K562 (cell line): ENCODE data around the gene GLMN. TPM values are rescaled to one million over a fixed set of nuclear protein-coding genes. Genes with fewer than 3 reads are reported as not detected.

ENCODE experiments used
- ATAC-seq: fragments of 200-7000 bp; cut with Tn5 transposase; 3 replicates; pipeline ENCODE4 v1.9.1; 2020; ENCODE audit warnings: moderate library complexity
- BruUV-seq: library from RNA; stranded (reverse); fragments of 400-500 nt; replicated peaks from 2 replicates; lab custom pipeline; 2021; lab: Mats Ljungman, UMichigan
- CTCF ChIA-PET: fragments of 300-600 bp; formaldehyde crosslinking; extraction: SDS; loops from one replicate; lab custom pipeline; 2021; ENCODE audit warnings: low intra/inter-chr PET ratio; lab: Yijun Ruan, JAX
- POLR2A ChIA-PET: fragments of 300-600, 350-650 bp; sonication (Branson Sonifier 250); formaldehyde crosslinking; extraction: SDS; loops from one replicate; lab custom pipeline; 2021; ENCODE audit warnings: antibody characterized with exemption, inconsistent platforms; lab: Yijun Ruan, JAX
- DNase-seq, 4 experiments: peaks; one replicate each; pipeline versions ENCODE4 v3.0.0 to v3.0.0-alpha.2; 2011 to 2018; ENCODE audit warnings: low spot score in 3 of 4, mixed read lengths in 3 of 4; ENCODE audit errors: extremely low read depth in 1 of 4
- FAIRE-seq: peaks from 2 replicates; lab custom pipeline; 2011; peaks lifted over from hg19 to GRCh38; lab: Jason Lieb, UNC
- H2AFZ ChIP-seq: 2 replicates; pipeline ENCODE4 v1.6.0; 2011; ENCODE audit warnings: low read depth, low read length, control low read depth, inconsistent platforms
- H3K27ac ChIP-seq: fragments of 200-600 bp; 3 replicates; pipeline ENCODE4 v1.8.0; 2011; ENCODE audit warnings: low read depth, mild to moderate bottlenecking, control low read depth, inconsistent platforms, low read length, moderate library complexity, mixed read lengths; ENCODE audit errors: extremely low read depth
- H3K27me3 ChIP-seq, 2 experiments: fragments of 300-600 bp in 1 of 2; 2 replicates in 1 of 2; 3 replicates in 1 of 2; pipeline versions ENCODE4 v1.6.0 to v1.8.0; 2011; ENCODE audit warnings: inconsistent platforms in 2 of 2, low read length in 2 of 2, mild to moderate bottlenecking in 1 of 2, mixed read lengths in 1 of 2, moderate library complexity in 1 of 2; ENCODE audit not compliant: control insufficient read depth in 2 of 2, insufficient read depth in 2 of 2
- H3K36me3 ChIP-seq: fragments of 300-600 bp; 3 replicates; pipeline ENCODE4 v1.8.0; 2011; ENCODE audit warnings: mild to moderate bottlenecking, low read length, inconsistent platforms; ENCODE audit not compliant: control insufficient read depth, insufficient read depth
- H3K4me1 ChIP-seq, 2 experiments: fragments of 200-600 bp in 1 of 2; replicated peaks in 1 of 2; 2 replicates in 1 of 2; 3 replicates in 1 of 2; pipeline versions ENCODE4 v1.5.1 to v1.8.0; 2011; ENCODE audit warnings: inconsistent platforms in 2 of 2, low read length in 2 of 2, mild to moderate bottlenecking in 1 of 2, mixed read lengths in 1 of 2, moderate library complexity in 1 of 2; ENCODE audit not compliant: control insufficient read depth in 2 of 2, insufficient read depth in 2 of 2
- H3K4me2 ChIP-seq: 2 replicates; pipeline ENCODE4 v1.6.1; 2011; ENCODE audit warnings: low read length, control low read depth, inconsistent platforms, mixed read lengths; ENCODE audit not compliant: insufficient read depth
- H3K4me3 ChIP-seq: fragments of 200-600 bp; sonication (generic), shearing (Covaris generic); 2 replicates; pipeline ENCODE4 v1.5.1; 2016; ENCODE audit warnings: control low read depth, inconsistent platforms
- H3K79me2 ChIP-seq: fragments of 200-600 bp; 3 replicates; pipeline ENCODE4 v1.8.0; 2011; ENCODE audit warnings: low read length, inconsistent platforms; ENCODE audit not compliant: control insufficient read depth, insufficient read depth
- H3K9ac ChIP-seq, 2 experiments: 2 replicates each; pipeline versions ENCODE4 v1.6.0 to v1.6.1; 2011; ENCODE audit warnings: low read depth in 2 of 2, low read length in 2 of 2, control low read depth in 1 of 2, inconsistent platforms in 1 of 2, mild to moderate bottlenecking in 1 of 2, mixed read lengths in 1 of 2; ENCODE audit not compliant: insufficient read depth in 1 of 2
- H3K9me1 ChIP-seq: one replicate; pipeline ENCODE4 v1.6.0; 2011; ENCODE audit warnings: inconsistent platforms, mild to moderate bottlenecking, low read length, moderate library complexity; ENCODE audit not compliant: control insufficient read depth, insufficient read depth
- H3K9me3 ChIP-seq: replicated peaks from 2 replicates; pipeline ENCODE4 v1.5.1; 2011; ENCODE audit warnings: low read depth, low read length, inconsistent platforms; ENCODE audit not compliant: control insufficient read depth, insufficient read depth
- H4K20me1 ChIP-seq: replicated peaks from 2 replicates; pipeline ENCODE4 v1.6.1; 2011; ENCODE audit warnings: low read length, inconsistent platforms, mixed read lengths; ENCODE audit not compliant: control insufficient read depth, insufficient read depth
- ERF ChIP-seq: fragments of 450-650 bp; formaldehyde crosslinking; IDR thresholded peaks from 2 replicates; pipeline ENCODE4 v1.4.0; 2020; ENCODE audit warnings: mild to moderate bottlenecking, mixed read lengths
- ETS2 ChIP-seq: IDR thresholded peaks from 2 replicates; pipeline ENCODE4 v1.6.1; 2016; ENCODE audit warnings: borderline replicate concordance, missing genetic modification characterization, mild to moderate bottlenecking, moderate library complexity, missing compliant biosample characterization; ENCODE audit not compliant: poor library complexity, severe bottlenecking
- GATA2 ChIP-seq: sonication (generic); formaldehyde crosslinking; IDR thresholded peaks from 2 replicates; pipeline ENCODE4 v1.4.0; 2020; ENCODE audit warnings: mild to moderate bottlenecking, missing genetic modification reagents
- XRCC3 ChIP-seq: fragments of 450-650 bp; IDR thresholded peaks from 2 replicates; pipeline ENCODE4 v1.6.1; 2017; ENCODE audit warnings: mild to moderate bottlenecking, moderate library complexity
- WGBS: fragments of 100-300 bp; shearing (Covaris generic); methylation state at CpG from one replicate; pipeline ENCODE4 v1.1.6; 2016; ENCODE audit warnings: low coverage, mixed read lengths; ENCODE audit not compliant: insufficient coverage; ENCODE audit errors: missing lambda C conversion rate; 5-methylcytosine and 5-hydroxymethylcytosine counted together
- in situ Hi-C: fragments of 300-500 bp; cut with MboI; formaldehyde crosslinking; loops from 4 replicates; pipeline ENCODE4 v1.15.0; 2018; ENCODE audit warnings: inconsistent platforms, mixed read lengths
- intact Hi-C: fragments of 100-400 bp; cut with micrococcal nuclease; formaldehyde crosslinking; loops from 2 replicates; pipeline ENCODE4 v1.14.2; 2022
- polyA plus RNA-seq, 8 experiments: library from polyadenylated mRNA; depleted of rRNA in 4 of 8; stranded (reverse) in 5 of 8; unstranded in 3 of 8; fragments of >200 nt; fragmentation: Nextera tagmentation in 2 of 8; fragmentation: Illumina TruSeq in 1 of 8; extraction: Ambion mirVana in 2 of 8; extraction: Trizol in 1 of 8; gene quantifications; 2 replicates each; pipeline versions ENCODE4 v1.2.1 to v1.2.3, GENCODE V29; 2011 to 2014; ENCODE audit warnings: inconsistent platforms in 1 of 8, missing spikeins in 1 of 8
- total RNA-seq, 7 experiments: library from RNA; depleted of rRNA in 6 of 7; stranded (reverse); fragments of >200 nt in 6 of 7; fragmentation: Illumina TruSeq in 2 of 7; extraction: Trizol in 2 of 7; gene quantifications; 2 replicates each; pipeline versions ENCODE4 v1.2.1 to v1.2.3, GENCODE V29; 2011 to 2021; ENCODE audit warnings: low replicate concordance in 1 of 7
- TF ChIP-seq, protein P1 (sequence below): fragments of 200-600 bp; sonication (generic); IDR thresholded peaks from one replicate; pipeline ENCODE4 v1.6.1; 2012; ENCODE audit warnings: mild to moderate bottlenecking, low read depth, low read length, inconsistent platforms

The GLMN gene
- total and polyA plus RNA-seq, 9 of the 15 experiments (the other 6 are each of a cell fraction or from before 2014, with no cell fraction given) = 13.0 to 24.8 (median 19.0) TPM

DNA sequence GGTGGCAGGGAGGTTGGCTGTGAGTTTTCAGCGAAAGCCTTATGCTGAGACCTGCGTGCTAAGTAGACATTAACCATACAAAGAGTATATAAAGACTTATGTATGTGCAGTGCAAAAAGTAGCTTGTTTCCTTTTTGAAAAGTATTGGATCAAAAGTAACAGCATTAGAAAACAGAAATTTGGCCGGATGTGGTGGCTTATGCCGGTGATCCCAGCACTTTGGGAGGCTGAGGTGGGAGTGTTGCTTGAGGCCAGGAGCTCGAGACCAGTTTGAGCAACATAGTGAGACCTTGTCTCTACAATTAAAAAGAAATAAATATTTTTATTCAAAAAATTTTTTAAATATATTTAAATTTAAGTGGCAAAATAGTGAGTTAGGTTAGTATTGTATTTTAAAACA lies 2.2 kb upstream of the GLMN start:
- in situ Hi-C loops (no loop called here), intact Hi-C loops (no loop called here)
- CTCF ChIA-PET = no interaction called here
- ATAC-seq = no peak
- TF ChIP-seq ETS2 (tag) (no peak), XRCC3 (no peak), ERF (CRISPR knock-in tag) (no peak), GATA2 (CRISPR knock-in tag) (no peak)
- TF ChIP-seq, protein P1, sequence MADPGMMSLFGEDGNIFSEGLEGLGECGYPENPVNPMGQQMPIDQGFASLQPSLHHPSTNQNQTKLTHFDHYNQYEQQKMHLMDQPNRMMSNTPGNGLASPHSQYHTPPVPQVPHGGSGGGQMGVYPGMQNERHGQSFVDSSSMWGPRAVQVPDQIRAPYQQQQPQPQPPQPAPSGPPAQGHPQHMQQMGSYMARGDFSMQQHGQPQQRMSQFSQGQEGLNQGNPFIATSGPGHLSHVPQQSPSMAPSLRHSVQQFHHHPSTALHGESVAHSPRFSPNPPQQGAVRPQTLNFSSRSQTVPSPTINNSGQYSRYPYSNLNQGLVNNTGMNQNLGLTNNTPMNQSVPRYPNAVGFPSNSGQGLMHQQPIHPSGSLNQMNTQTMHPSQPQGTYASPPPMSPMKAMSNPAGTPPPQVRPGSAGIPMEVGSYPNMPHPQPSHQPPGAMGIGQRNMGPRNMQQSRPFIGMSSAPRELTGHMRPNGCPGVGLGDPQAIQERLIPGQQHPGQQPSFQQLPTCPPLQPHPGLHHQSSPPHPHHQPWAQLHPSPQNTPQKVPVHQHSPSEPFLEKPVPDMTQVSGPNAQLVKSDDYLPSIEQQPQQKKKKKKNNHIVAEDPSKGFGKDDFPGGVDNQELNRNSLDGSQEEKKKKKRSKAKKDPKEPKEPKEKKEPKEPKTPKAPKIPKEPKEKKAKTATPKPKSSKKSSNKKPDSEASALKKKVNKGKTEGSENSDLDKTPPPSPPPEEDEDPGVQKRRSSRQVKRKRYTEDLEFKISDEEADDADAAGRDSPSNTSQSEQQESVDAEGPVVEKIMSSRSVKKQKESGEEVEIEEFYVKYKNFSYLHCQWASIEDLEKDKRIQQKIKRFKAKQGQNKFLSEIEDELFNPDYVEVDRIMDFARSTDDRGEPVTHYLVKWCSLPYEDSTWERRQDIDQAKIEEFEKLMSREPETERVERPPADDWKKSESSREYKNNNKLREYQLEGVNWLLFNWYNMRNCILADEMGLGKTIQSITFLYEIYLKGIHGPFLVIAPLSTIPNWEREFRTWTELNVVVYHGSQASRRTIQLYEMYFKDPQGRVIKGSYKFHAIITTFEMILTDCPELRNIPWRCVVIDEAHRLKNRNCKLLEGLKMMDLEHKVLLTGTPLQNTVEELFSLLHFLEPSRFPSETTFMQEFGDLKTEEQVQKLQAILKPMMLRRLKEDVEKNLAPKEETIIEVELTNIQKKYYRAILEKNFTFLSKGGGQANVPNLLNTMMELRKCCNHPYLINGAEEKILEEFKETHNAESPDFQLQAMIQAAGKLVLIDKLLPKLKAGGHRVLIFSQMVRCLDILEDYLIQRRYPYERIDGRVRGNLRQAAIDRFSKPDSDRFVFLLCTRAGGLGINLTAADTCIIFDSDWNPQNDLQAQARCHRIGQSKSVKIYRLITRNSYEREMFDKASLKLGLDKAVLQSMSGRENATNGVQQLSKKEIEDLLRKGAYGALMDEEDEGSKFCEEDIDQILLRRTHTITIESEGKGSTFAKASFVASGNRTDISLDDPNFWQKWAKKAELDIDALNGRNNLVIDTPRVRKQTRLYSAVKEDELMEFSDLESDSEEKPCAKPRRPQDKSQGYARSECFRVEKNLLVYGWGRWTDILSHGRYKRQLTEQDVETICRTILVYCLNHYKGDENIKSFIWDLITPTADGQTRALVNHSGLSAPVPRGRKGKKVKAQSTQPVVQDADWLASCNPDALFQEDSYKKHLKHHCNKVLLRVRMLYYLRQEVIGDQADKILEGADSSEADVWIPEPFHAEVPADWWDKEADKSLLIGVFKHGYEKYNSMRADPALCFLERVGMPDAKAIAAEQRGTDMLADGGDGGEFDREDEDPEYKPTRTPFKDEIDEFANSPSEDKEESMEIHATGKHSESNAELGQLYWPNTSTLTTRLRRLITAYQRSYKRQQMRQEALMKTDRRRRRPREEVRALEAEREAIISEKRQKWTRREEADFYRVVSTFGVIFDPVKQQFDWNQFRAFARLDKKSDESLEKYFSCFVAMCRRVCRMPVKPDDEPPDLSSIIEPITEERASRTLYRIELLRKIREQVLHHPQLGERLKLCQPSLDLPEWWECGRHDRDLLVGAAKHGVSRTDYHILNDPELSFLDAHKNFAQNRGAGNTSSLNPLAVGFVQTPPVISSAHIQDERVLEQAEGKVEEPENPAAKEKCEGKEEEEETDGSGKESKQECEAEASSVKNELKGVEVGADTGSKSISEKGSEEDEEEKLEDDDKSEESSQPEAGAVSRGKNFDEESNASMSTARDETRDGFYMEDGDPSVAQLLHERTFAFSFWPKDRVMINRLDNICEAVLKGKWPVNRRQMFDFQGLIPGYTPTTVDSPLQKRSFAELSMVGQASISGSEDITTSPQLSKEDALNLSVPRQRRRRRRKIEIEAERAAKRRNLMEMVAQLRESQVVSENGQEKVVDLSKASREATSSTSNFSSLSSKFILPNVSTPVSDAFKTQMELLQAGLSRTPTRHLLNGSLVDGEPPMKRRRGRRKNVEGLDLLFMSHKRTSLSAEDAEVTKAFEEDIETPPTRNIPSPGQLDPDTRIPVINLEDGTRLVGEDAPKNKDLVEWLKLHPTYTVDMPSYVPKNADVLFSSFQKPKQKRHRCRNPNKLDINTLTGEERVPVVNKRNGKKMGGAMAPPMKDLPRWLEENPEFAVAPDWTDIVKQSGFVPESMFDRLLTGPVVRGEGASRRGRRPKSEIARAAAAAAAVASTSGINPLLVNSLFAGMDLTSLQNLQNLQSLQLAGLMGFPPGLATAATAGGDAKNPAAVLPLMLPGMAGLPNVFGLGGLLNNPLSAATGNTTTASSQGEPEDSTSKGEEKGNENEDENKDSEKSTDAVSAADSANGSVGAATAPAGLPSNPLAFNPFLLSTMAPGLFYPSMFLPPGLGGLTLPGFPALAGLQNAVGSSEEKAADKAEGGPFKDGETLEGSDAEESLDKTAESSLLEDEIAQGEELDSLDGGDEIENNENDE = no peak
- H3K9me1 ChIP-seq = no peaks in the 10 kb centered on the region
- no peak for FAIRE-seq
- no peak overlapping the region for H3K4me2 ChIP-seq
- peaks cover 35% of the 10 kb centered on the region for H3K79me2 ChIP-seq
- H3K9ac ChIP-seq = no peak overlapping the region
- peaks cover 47% of the 10 kb centered on the region for H3K36me3 ChIP-seq
- H4K20me1 ChIP-seq = no peaks in the 10 kb centered on the region
- WGBS = 88% methylated on average over 5 of the region's 5 CpGs
- H3K4me1 ChIP-seq = peaks cover 3 to 5% of the 10 kb centered on the region in 2 experiments; a peak in 3 of 5 replicates
- no peak overlapping the region for H3K4me3 ChIP-seq
- BruUV-seq = no TSS peak
- no peak overlapping the region for H2AFZ ChIP-seq
- POLR2A ChIA-PET = interaction anchor here (1.3 kb wide), 1 partner anchor 17 kb away, joined by 5 read pairs; no protein-coding TSS in a partner anchor
- no peaks in the 10 kb centered on the region for H3K9me3 ChIP-seq
- DNase-seq = no peak
- no peak overlapping the region for H3K27ac ChIP-seq
- H3K27me3 ChIP-seq = no peaks in the 10 kb centered on the region
